ENCODE measurements around the gene RIPOR3.
"Not testable (repeated sequence)": the region's sequence is repeated elsewhere in the genome, so short reads cannot be mapped to it uniquely, and the experiment has no call there.

The RIPOR3 gene

DNA sequence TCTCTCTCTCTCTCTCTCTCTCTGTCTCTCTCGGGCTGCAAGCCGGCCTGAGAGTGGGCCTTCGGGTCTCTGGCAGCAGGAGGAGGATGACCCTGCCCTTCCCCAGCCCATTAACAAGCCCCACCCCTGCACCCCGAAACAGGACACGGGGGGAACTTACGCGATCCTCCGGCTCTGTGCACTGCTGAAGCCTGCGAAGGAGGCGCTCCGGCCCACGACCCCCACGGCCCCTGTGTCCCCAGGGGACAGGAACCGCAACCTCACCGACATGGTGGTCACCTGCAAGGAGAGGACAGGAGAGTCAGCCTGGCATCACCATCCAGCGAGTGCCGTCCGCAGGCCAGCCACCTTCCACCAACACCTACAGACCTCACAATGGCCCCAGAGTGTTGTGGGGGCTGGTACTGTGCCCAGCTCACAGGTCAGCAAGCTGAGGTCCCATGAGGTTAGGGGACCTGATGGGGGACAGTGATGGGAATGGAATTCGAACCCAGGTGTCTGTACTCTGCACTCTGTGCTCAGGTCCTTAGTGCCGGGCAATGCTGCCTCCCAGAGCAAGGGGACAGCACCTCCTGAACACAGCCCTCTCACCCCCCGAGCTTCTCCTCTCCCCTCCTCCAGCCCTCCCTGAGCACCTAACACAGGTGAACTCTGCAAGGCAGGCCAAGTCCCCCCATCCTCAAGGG is 60.6 kb downstream of the RIPOR3 start:
- DNase-seq (ENCODE audit: low spot score in 2 of 2), result no peak
- Mint-ChIP-seq H3K27ac (ENCODE audit: low read depth) (no peak overlapping the region), H3K4me1 (no peaks in the 10 kb centered on the region), H3K27me3 (peaks cover 28% of the 10 kb centered on the region), H3K36me3 (ENCODE audit: insufficient read depth) (no peaks in the 10 kb centered on the region), H3K4me3 (no peak overlapping the region), H3K9me3 (no peaks in the 10 kb centered on the region)
- no peak for ATAC-seq (replicated peaks; ENCODE audit: extremely low read depth, poor library complexity, severe bottlenecking)

DNA sequence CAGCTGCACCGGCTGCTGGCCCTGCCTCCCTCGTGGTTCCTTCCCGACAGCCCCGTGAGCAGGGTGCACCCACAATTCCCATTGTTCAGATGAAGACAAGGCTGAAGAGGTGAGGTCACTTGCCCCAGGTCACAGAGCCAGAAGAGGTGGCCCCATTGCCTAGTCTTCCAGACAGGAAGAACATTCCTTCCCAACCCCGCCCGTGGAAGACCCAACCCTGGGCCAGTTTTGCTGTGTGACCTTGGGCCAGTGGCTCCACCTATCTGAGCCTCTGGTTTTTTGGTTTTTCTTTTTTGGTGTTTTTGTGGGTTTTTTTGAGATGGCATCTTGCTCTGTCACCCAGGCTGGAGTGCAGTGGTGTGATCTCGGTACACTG is 61.7 kb downstream of the RIPOR3 start:
- no peak overlapping the region for H3K27ac Mint-ChIP-seq (ENCODE audit: low read depth)
- no peak for DNase-seq (ENCODE audit: low spot score in 2 of 2)
- no peak for ATAC-seq (replicated peaks; ENCODE audit: extremely low read depth, poor library complexity, severe bottlenecking)
- H3K9me3 Mint-ChIP-seq, result no peaks in the 10 kb centered on the region
- H3K4me3 Mint-ChIP-seq, result no peak overlapping the region
- H3K36me3 Mint-ChIP-seq (ENCODE audit: insufficient read depth), result no peaks in the 10 kb centered on the region
- no peaks in the 10 kb centered on the region for H3K4me1 Mint-ChIP-seq
- H3K27me3 Mint-ChIP-seq, result peaks cover 20% of the 10 kb centered on the region

DNA sequence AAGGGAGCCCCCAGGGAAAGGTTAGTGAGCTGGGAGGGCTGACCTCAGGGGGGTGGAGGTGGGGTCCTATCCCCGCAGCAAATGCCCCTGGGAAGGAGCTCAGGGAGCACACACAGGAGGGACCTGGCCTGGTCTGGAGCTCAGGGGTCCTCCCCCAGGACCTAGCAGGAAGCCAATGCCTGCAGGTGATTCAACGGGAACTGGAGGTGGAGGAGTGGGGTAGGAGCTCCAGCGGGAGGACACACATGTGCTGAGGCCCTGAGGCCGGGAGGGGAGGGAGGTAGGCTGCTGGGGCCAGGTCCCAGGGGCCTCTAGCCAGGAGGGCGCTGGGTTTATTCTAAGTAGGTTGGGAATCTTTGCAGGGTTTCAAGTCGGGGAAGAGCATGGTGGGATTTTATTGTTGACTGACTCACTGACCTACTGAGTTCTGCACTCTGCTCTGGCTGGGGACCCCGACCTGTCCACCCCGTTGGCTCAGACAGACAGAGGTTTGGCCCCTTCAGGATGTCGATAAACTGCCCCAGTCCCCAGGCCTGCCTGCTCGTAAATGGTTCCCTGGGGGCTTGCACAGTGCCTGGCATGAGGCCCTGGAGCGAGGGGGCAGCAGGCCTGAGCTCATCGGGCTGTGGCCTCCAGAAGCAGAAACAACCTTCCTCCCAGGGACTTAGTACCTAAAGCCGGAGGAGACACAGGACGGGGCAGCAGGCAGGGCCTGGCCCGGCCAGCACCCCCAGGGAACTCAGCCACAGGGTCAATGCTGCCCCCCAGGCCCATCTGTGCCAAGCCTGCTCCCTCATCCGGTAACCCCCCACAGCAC is 62.3 kb downstream of the RIPOR3 start:
- Mint-ChIP-seq H3K4me3 (no peak overlapping the region), H3K4me1 (no peaks in the 10 kb centered on the region), H3K27me3 (peaks cover 20% of the 10 kb centered on the region), H3K9me3 (no peaks in the 10 kb centered on the region), H3K27ac (ENCODE audit: low read depth) (no peak overlapping the region), H3K36me3 (ENCODE audit: insufficient read depth) (no peaks in the 10 kb centered on the region)
- no peak for DNase-seq (ENCODE audit: low spot score in 2 of 2)
- ATAC-seq (replicated peaks; ENCODE audit: extremely low read depth, poor library complexity, severe bottlenecking), result no peak

DNA sequence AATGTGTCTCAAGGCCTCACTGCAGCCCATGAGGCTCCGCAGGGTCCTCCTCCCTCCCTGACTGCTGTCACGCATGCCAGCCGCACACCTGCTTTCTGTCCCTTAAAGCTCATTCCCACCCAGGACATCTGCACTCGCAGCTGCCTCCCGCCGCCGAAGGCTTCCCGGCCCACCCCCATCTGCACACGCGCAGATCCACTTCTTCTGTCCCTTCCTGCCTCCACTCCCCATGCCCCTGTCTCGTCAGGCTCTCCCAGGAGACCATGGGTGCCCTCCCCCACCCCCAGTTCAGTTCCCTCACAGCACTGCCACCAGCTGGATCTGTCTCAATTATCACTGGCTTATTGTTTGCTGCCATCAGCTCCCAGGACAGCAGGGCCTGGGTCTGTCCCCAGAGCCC is 63.0 kb downstream of the RIPOR3 start:
- H3K4me3 Mint-ChIP-seq, result no peak overlapping the region
- no peak for DNase-seq (ENCODE audit: low spot score in 2 of 2)
- H3K27me3 Mint-ChIP-seq, result peaks cover 20% of the 10 kb centered on the region
- H3K9me3 Mint-ChIP-seq, result no peaks in the 10 kb centered on the region
- H3K4me1 Mint-ChIP-seq, result no peaks in the 10 kb centered on the region
- no peak for ATAC-seq (replicated peaks; ENCODE audit: extremely low read depth, poor library complexity, severe bottlenecking)
- H3K27ac Mint-ChIP-seq (ENCODE audit: low read depth), result no peak overlapping the region
- H3K36me3 Mint-ChIP-seq (ENCODE audit: insufficient read depth), result no peaks in the 10 kb centered on the region

DNA sequence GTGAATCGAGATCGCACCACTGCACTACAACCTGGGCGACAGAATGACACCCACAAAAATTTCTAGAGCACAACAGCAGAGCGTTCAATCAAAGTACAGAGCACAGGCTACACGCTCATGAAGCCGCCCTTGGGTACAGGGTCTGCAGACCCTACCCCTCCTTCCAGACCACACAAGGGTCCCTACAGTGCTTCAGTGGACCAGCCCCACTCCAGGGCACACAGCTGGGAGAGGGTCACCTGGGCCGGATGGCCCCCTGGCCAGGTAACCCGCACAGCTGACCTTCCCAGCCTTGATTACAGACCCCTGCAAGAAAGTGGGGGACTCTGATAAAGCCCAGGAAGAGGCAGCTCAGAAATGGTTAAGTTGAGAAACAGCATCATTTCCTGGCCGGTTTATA is 63.6 kb downstream of the RIPOR3 start:
- DNase-seq (ENCODE audit: low spot score in 2 of 2), result no peak
- no peaks in the 10 kb centered on the region for H3K36me3 Mint-ChIP-seq (ENCODE audit: insufficient read depth)
- no peak for ATAC-seq (replicated peaks; ENCODE audit: extremely low read depth, poor library complexity, severe bottlenecking)
- no peaks in the 10 kb centered on the region for H3K9me3 Mint-ChIP-seq
- H3K27me3 Mint-ChIP-seq, result peaks cover 20% of the 10 kb centered on the region
- no peaks in the 10 kb centered on the region for H3K4me1 Mint-ChIP-seq
- H3K27ac Mint-ChIP-seq (ENCODE audit: low read depth), result no peak overlapping the region
- no peak overlapping the region for H3K4me3 Mint-ChIP-seq

DNA sequence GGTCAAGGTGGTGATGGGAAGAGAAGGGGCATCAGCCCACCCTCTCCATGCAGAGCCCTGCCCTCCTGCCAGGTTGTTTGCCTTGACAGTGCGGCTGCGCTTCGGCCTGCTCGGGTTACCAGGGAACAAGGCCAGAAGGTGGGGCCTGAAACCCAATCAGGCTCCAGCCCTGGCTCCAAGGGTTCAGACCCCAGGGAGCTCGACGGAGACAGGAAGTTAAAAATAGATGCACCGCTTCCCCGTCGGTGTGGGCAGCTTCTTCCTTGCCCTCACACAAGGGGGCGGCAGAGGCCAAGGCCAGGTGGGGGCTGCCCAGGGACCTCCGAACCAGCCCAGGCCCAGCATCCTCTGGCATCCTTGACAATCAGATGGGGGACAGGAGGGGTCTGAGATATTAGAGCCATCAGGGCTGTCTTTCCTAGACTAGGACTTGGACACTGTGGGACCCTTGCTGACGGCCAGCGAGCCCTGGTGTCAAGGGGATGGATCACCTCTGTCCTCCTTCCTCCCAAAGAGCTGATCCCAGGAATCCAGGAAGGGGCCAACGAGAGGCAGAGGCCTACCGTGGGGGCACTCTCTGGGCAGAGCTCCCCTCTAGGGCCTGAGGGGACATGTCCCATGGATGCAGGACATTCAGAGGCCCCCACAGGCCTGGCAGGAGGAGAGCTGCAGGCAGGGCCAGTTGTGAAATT is 65.2 kb downstream of the RIPOR3 start:
- DNase-seq (ENCODE audit: low spot score in 2 of 2) (no peak), ATAC-seq (replicated peaks; ENCODE audit: extremely low read depth, poor library complexity, severe bottlenecking) (no peak)
- Mint-ChIP-seq H3K4me3 (no peak overlapping the region), H3K9me3 (peaks cover 2% of the 10 kb centered on the region), H3K36me3 (ENCODE audit: insufficient read depth) (no peaks in the 10 kb centered on the region), H3K27me3 (peaks cover 20% of the 10 kb centered on the region), H3K4me1 (no peaks in the 10 kb centered on the region), H3K27ac (ENCODE audit: low read depth) (no peak overlapping the region)

DNA sequence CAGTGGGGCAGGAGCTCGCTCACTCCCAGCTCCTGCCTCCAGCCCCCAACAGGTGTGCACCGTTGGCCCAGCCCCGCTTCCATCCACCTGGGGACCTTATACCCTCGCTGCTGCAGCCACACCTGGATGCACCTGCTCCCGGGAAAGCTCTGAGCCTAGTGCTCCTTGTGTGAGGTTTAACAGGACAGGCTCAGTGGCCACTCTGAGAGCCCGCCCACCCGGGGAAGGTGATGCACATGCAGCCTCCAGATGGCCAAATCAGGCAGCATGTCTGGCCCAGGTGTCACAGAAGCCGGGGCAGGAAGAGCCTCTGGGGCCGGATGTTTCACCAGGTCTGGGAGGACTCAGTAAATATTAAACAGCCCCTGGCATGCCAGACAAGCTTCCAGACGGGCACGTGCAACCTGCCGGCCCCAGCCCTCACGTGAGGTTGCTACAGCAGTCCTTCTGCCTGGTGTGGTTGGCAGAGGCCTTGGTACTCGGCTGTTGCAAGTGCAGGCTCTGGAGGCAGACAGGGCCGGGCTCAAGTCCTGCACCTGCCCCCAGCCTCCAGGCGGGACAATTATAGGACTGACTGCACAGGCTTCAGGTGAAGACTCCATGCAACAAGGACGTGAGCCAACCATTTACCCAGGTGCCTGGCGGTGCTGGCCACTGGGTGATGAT is 66.9 kb downstream of the RIPOR3 start:
- ATAC-seq (replicated peaks; ENCODE audit: extremely low read depth, poor library complexity, severe bottlenecking) (no peak), DNase-seq (ENCODE audit: low spot score in 2 of 2) (no peak)
- no peak overlapping the region for H3K4me3 Mint-ChIP-seq
- peaks cover 9% of the 10 kb centered on the region for H3K9me3 Mint-ChIP-seq
- H3K27me3 Mint-ChIP-seq, result peaks cover 10% of the 10 kb centered on the region
- no peaks in the 10 kb centered on the region for H3K36me3 Mint-ChIP-seq (ENCODE audit: insufficient read depth)
- no peak overlapping the region for H3K27ac Mint-ChIP-seq (ENCODE audit: low read depth)
- no peaks in the 10 kb centered on the region for H3K4me1 Mint-ChIP-seq

DNA sequence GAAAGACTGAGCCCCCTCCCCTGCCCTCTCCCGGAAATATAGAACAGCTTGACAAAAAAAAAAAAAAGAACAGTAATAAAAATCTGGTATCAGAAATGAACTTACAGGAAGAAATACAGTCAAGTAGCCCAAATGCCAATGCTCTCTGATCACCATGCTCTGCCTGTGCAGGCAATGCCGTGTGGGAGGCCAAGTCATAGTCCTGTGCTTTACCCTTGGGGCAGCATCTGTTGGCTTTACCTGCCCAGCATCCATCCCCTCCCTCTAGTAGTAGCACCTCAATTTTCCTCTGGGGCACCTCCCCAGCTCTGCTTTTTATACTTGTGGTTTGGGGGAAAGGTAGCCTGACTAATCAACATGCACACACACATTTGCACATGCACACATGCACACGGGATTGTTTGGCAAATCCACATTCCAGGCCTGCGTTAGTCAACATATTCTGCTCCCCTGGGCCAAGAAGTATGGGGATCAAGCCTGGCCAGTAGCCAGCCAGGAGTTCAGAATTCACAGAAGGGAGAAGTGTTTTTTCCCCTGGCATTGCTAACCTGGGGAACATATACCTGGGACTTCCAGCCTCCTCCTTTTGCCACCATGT is 70.2 kb downstream of the RIPOR3 start:
- no peaks in the 10 kb centered on the region for H3K4me1 Mint-ChIP-seq
- H3K27ac Mint-ChIP-seq (ENCODE audit: low read depth), result no peak overlapping the region
- H3K9me3 Mint-ChIP-seq, result peaks cover 9% of the 10 kb centered on the region
- no peaks in the 10 kb centered on the region for H3K27me3 Mint-ChIP-seq
- no peak overlapping the region for H3K4me3 Mint-ChIP-seq
- DNase-seq (ENCODE audit: low spot score in 2 of 2) (no peak), ATAC-seq (replicated peaks; ENCODE audit: extremely low read depth, poor library complexity, severe bottlenecking) (no peak)
- H3K36me3 Mint-ChIP-seq (ENCODE audit: insufficient read depth), result no peaks in the 10 kb centered on the region

DNA sequence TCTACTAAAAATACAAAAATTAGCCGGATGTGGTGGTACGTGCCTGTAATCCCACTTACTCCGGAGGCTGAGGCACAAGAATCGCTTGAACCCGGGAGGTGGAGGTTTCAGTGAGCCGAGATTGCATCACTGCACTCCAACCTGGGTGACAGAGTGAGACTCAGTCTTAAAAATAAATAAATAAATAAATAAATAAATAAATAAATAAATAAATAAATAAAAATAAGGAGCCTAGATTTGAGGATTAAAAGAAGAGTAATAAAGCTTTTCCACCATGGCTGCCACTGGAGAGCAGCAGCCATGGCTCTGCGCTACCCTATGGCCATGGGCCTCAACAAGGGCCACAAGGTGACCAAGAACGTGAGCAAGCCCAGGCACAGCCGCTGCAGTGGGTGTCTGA is 70.9 kb downstream of the RIPOR3 start:
- not testable (repeated sequence) for H3K36me3 Mint-ChIP-seq (ENCODE audit: insufficient read depth); DNase-seq (ENCODE audit: low spot score in 2 of 2); H3K9me3 Mint-ChIP-seq; ATAC-seq (replicated peaks; ENCODE audit: extremely low read depth, poor library complexity, severe bottlenecking); H3K27ac Mint-ChIP-seq (ENCODE audit: low read depth); H3K27me3 Mint-ChIP-seq; H3K4me1 Mint-ChIP-seq; H3K4me3 Mint-ChIP-seq

DNA sequence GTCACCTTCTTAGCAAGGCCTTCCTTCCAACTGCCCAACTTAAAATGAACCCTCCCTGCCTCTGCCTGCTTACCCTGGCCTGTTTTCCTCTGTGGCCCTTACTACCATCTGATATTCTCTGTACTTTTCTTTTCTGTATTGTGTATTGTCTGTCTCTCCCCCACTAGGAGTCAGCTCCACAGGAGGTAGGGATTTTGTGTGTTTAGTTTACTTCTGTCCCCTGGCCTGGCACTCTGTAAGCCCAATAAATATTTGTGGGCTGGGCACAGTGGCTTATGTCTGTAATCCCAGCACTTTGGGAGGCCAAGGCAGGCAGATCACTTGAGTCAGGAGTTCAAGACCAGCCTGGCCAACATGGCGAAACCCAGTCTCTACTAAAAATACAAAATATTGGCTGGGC is 72.8 kb downstream of the RIPOR3 start:
- Mint-ChIP-seq H3K9me3 (peaks cover 9% of the 10 kb centered on the region), H3K4me1 (no peaks in the 10 kb centered on the region), H3K27ac (ENCODE audit: low read depth) (no peak overlapping the region), H3K36me3 (ENCODE audit: insufficient read depth) (peaks cover 2% of the 10 kb centered on the region), H3K27me3 (no peaks in the 10 kb centered on the region), H3K4me3 (no peak overlapping the region)
- DNase-seq (ENCODE audit: low spot score in 2 of 2), result no peak
- ATAC-seq (replicated peaks; ENCODE audit: extremely low read depth, poor library complexity, severe bottlenecking), result no peak

DNA sequence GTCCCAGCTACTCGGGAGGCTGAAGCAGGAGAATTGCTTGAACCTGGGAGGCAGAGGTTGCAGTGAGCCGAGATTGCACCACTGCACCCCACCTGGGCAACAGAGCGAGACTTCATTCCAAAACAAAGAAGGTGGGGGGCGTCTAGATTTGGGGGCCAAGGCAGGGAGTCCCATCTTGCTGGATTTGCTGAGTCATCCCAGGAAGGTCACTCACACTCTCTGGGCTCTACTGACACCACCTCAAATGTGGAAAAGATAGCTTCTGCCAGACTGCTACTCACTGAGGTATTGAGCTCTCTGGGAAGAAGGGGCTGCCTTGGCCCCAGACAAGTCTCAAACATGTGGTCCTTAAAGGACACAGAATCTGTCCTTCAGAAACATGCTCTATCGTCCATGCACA is 74.3 kb downstream of the RIPOR3 start:
- peaks cover 2% of the 10 kb centered on the region for H3K36me3 Mint-ChIP-seq (ENCODE audit: insufficient read depth)
- no peaks in the 10 kb centered on the region for H3K4me1 Mint-ChIP-seq
- H3K4me3 Mint-ChIP-seq, result no peak overlapping the region
- no peak overlapping the region for H3K27ac Mint-ChIP-seq (ENCODE audit: low read depth)
- H3K27me3 Mint-ChIP-seq, result no peaks in the 10 kb centered on the region
- DNase-seq (ENCODE audit: low spot score in 2 of 2), result no peak
- ATAC-seq (replicated peaks; ENCODE audit: extremely low read depth, poor library complexity, severe bottlenecking), result no peak
- peaks cover 9% of the 10 kb centered on the region for H3K9me3 Mint-ChIP-seq

DNA sequence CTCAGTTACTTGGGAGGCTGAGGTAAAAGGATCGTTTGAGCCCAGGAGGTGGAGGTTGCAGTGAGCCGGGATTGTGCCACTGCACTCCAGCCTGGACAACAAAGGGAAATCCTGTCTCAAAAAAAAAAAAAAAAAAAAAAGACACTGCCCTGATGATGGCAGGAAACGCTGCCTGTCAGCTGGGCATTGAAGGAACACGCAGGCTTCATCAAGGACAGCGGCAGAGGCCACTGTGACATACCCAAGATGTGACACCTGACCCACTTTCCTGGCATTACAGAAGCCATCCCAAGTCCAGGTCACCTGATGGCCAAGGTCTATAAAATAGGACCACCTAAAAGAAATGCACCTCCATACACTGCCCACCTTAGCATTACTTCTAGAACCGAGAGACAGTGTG is 75.9 kb downstream of the RIPOR3 start:
- Mint-ChIP-seq H3K4me3 (no peak overlapping the region), H3K9me3 (no peaks in the 10 kb centered on the region), H3K4me1 (no peaks in the 10 kb centered on the region), H3K36me3 (ENCODE audit: insufficient read depth) (peaks cover 2% of the 10 kb centered on the region), H3K27me3 (no peaks in the 10 kb centered on the region), H3K27ac (ENCODE audit: low read depth) (no peak overlapping the region)
- ATAC-seq (replicated peaks; ENCODE audit: extremely low read depth, poor library complexity, severe bottlenecking) (no peak), DNase-seq (ENCODE audit: low spot score in 2 of 2) (no peak)

Measured in central memory CD8-positive, alpha-beta T cell (primary cell).